Keratinocyte (primary cell): ENCODE data around the gene FAM78A. TPM values are rescaled to one million over a fixed set of nuclear protein-coding genes. Genes with fewer than 3 reads are reported as not detected.

ENCODE experiments used
- DNase-seq: peaks from one replicate; pipeline ENCODE4 v3.0.0-alpha.2; 2011; ENCODE audit warnings: low read depth, missing footprints, low spot score
- FAIRE-seq: peaks from 2 replicates; lab custom pipeline; 2011; peaks lifted over from hg19 to GRCh38; lab: Jason Lieb, UNC
- H2AFZ ChIP-seq: 2 replicates; pipeline ENCODE4 v1.6.0; 2012; ENCODE audit warnings: low read length, control low read depth, inconsistent platforms; ENCODE audit not compliant: control insufficient read depth
- H3K27ac ChIP-seq: 2 replicates; pipeline ENCODE4 v1.5.1; 2011; ENCODE audit warnings: low read length; ENCODE audit not compliant: control insufficient read depth, insufficient read depth
- H3K27me3 ChIP-seq: 3 replicates; pipeline ENCODE4 v1.6.0; 2011; ENCODE audit warnings: low read length; ENCODE audit not compliant: control insufficient read depth, insufficient read depth; ENCODE audit errors: extremely low read depth
- H3K36me3 ChIP-seq, 2 experiments: 2 replicates in 1 of 2; 3 replicates in 1 of 2; pipeline ENCODE4 v1.5.1; 2011; ENCODE audit warnings: low read length in 2 of 2, mild to moderate bottlenecking in 1 of 2; ENCODE audit not compliant: control insufficient read depth in 2 of 2, insufficient read depth in 2 of 2; ENCODE audit errors: extremely low read depth in 1 of 2
- H3K4me1 ChIP-seq: 3 replicates; pipeline ENCODE4 v1.5.1; 2011; ENCODE audit warnings: low read length; ENCODE audit not compliant: control insufficient read depth, insufficient read depth; ENCODE audit errors: extremely low read depth
- H3K4me2 ChIP-seq: 3 replicates; pipeline ENCODE4 v1.6.0; 2011; ENCODE audit warnings: low read depth, low read length; ENCODE audit not compliant: control insufficient read depth, insufficient read depth; ENCODE audit errors: extremely low read depth
- H3K4me3 ChIP-seq, 3 experiments: fragments of 200-600 bp in 1 of 3; sonication (generic) in 1 of 3; 2 replicates in 2 of 3; 3 replicates in 1 of 3; pipeline ENCODE4 v1.5.1; 2011 to 2016; ENCODE audit warnings: low read length in 3 of 3, mild to moderate bottlenecking in 3 of 3, control low read depth in 2 of 3, inconsistent platforms in 1 of 3, low read depth in 1 of 3, mixed read lengths in 1 of 3, mixed run types in 1 of 3, moderate library complexity in 1 of 3; ENCODE audit not compliant: control insufficient read depth in 2 of 3, insufficient read depth in 2 of 3; ENCODE audit errors: extremely low read depth in 1 of 3
- H3K79me2 ChIP-seq: 2 replicates; pipeline ENCODE4 v1.6.0; 2012; ENCODE audit warnings: low read length; ENCODE audit not compliant: control insufficient read depth, insufficient read depth
- H3K9ac ChIP-seq: 3 replicates; pipeline ENCODE4 v1.6.0; 2011; ENCODE audit warnings: low read length; ENCODE audit not compliant: control insufficient read depth, insufficient read depth; ENCODE audit errors: extremely low read depth
- H3K9me1 ChIP-seq: 3 replicates; pipeline ENCODE4 v1.6.0; 2011; ENCODE audit warnings: low read length; ENCODE audit not compliant: control insufficient read depth, insufficient read depth; ENCODE audit errors: extremely low read depth
- H3K9me3 ChIP-seq: 2 replicates; pipeline ENCODE4 v1.5.1; 2012; ENCODE audit warnings: low read depth, low read length; ENCODE audit not compliant: control insufficient read depth
- H4K20me1 ChIP-seq: 3 replicates; pipeline ENCODE4 v1.6.0; 2011; ENCODE audit warnings: low read length; ENCODE audit not compliant: control insufficient read depth, insufficient read depth; ENCODE audit errors: extremely low read depth
- CTCF ChIP-seq, 3 experiments: IDR thresholded peaks in 1 of 3; conservative IDR thresholded peaks in 1 of 3; optimal IDR thresholded peaks in 1 of 3; 2 replicates in 2 of 3; 3 replicates in 1 of 3; pipeline versions ENCODE3 to v1.5.1; 2011; ENCODE audit warnings: low read length in 3 of 3, mild to moderate bottlenecking in 3 of 3, moderate library complexity in 2 of 3, control low read depth in 1 of 3, inconsistent platforms in 1 of 3; ENCODE audit not compliant: insufficient read depth in 2 of 3; ENCODE audit errors: extremely low read depth in 1 of 3
- EZH2 ChIP-seq: IDR thresholded peaks from one replicate; pipeline ENCODE4 v1.6.1; 2012; ENCODE audit warnings: inconsistent platforms, mild to moderate bottlenecking, low read length, moderate library complexity
- dilution Hi-C: fragments of 300-500 bp; cut with MboI; formaldehyde crosslinking; loops from one replicate; pipeline ENCODE4 v1.7.0; 2020; ENCODE audit warnings: low sequenced_read_pairs; ENCODE audit not compliant: extremely low pct_ligation_motif_present
- polyA plus RNA-seq, 5 experiments: library from polyadenylated mRNA; depleted of rRNA in 3 of 5; stranded (reverse) in 3 of 5; stranded (forward) in 1 of 5; unstranded in 1 of 5; fragments of >200 nt; gene quantifications; 1 replicate in 1 of 5; 2 replicates in 3 of 5; 3 replicates in 1 of 5; pipeline versions ENCODE4 v1.2.1 to v1.2.3, GENCODE V29; 2011 to 2012; ENCODE audit warnings: missing spikeins in 2 of 5, low read depth in 1 of 5, low replicate concordance in 1 of 5

The FAM78A gene
- polyA plus RNA-seq, 1 donor (not counting 4 experiments of a cell fraction or from before 2014, with no cell fraction given) = 0.25 TPM

GRCh38 chr9:131234799-131235479, 41.4 kb downstream of the FAM78A start:
- FAIRE-seq (no peak), DNase-seq (no peak)
- TF ChIP-seq CTCF (optimal IDR thresholded peaks at IDR 0.05 in 1 of 3, IDR thresholded peaks at IDR 0.05 in 1 of 3, conservative IDR thresholded peaks at IDR 0.05 in 1 of 3; ENCODE audit: extremely low read depth in 1 of 3, insufficient read depth in 2 of 3, low read length in 3 of 3) (no peak), EZH2 (no peak)
- Histone ChIP-seq H3K4me3 (no peak overlapping the region), H3K36me3 (peaks cover 16 to 23% of the 10 kb centered on the region in 2 experiments), H3K27me3 (no peaks in the 10 kb centered on the region), H3K9me3 (no peaks in the 10 kb centered on the region), H3K9ac (no peak overlapping the region), H3K9me1 (no peaks in the 10 kb centered on the region), H2AFZ (no peak overlapping the region), H3K27ac (no peak overlapping the region), H3K4me1 (peaks cover 12% of the 10 kb centered on the region), H3K79me2 (no peaks in the 10 kb centered on the region), H3K4me2 (no peak overlapping the region), H4K20me1 (no peaks in the 10 kb centered on the region)
- dilution Hi-C loops = no loop called here

GRCh38 chr9:131233995-131234394, 42.3 kb downstream of the FAM78A start:
- FAIRE-seq = no peak
- no peak overlapping the region for H2AFZ ChIP-seq
- peaks cover 18 to 32% of the 10 kb centered on the region in 2 experiments for H3K36me3 ChIP-seq

More at GRCh38 chr9:131233995-131234394, 42.3 kb downstream of the FAM78A start:
- H3K9ac ChIP-seq = no peak overlapping the region
- no peaks in the 10 kb centered on the region for H3K79me2 ChIP-seq
- H3K4me1 ChIP-seq = peaks cover 12% of the 10 kb centered on the region
- TF ChIP-seq EZH2 (no peak), CTCF (optimal IDR thresholded peaks at IDR 0.05 in 1 of 3, IDR thresholded peaks at IDR 0.05 in 1 of 3, conservative IDR thresholded peaks at IDR 0.05 in 1 of 3; ENCODE audit: extremely low read depth in 1 of 3, insufficient read depth in 2 of 3, low read length in 3 of 3) (no peak)
- dilution Hi-C loops = no loop called here
- H3K4me2 ChIP-seq = no peak overlapping the region
- no peaks in the 10 kb centered on the region for H4K20me1 ChIP-seq
- no peaks in the 10 kb centered on the region for H3K9me3 ChIP-seq
- DNase-seq = no peak
- no peaks in the 10 kb centered on the region for H3K9me1 ChIP-seq
- no peak overlapping the region for H3K27ac ChIP-seq
- no peak overlapping the region for H3K4me3 ChIP-seq
- no peaks in the 10 kb centered on the region for H3K27me3 ChIP-seq
